Neural crest cell (in vitro differentiated cells): ENCODE measurements around the gene SYTL5. TPM values are rescaled to one million over a fixed set of nuclear protein-coding genes. Genes with fewer than 3 reads are reported as not detected.

Experiments
- DNase-seq: peaks from one replicate; pipeline ENCODE4 v3.0.0; 2021; ENCODE audit warnings: low read depth, mixed read lengths, low spot score
- H3K27ac Mint-ChIP-seq: one replicate; pipeline ENCODE4 v1.8.0; 2021; ENCODE audit warnings: mild to moderate bottlenecking, mixed read lengths; ENCODE audit not compliant: unreplicated experiment
- H3K27me3 Mint-ChIP-seq: 2 replicates; pipeline ENCODE4 v1.8.0; 2021; ENCODE audit warnings: low read depth, mild to moderate bottlenecking, mixed read lengths
- H3K36me3 Mint-ChIP-seq: 2 replicates; pipeline ENCODE4 v1.8.0; 2021; ENCODE audit warnings: low read depth, mild to moderate bottlenecking, mixed read lengths
- H3K4me1 Mint-ChIP-seq: 2 replicates; pipeline ENCODE4 v1.8.0; 2021; ENCODE audit warnings: mixed read lengths
- H3K4me3 Mint-ChIP-seq: one replicate; pipeline ENCODE4 v1.8.0; 2021; ENCODE audit warnings: mild to moderate bottlenecking, mixed read lengths
- H3K9me3 Mint-ChIP-seq: 2 replicates; pipeline ENCODE4 v1.8.0; 2021; ENCODE audit warnings: mixed read lengths
- total RNA-seq: library from RNA; stranded (reverse); gene quantifications from 2 replicates; pipeline ENCODE4 v1.2.1, GENCODE V29; 2021
- TF ChIP-seq, protein P1 (sequence below): fragments of 200-600 bp; sonication (generic); conservative IDR thresholded peaks from 2 replicates; pipeline ENCODE4 v1.5.0; 2021; ENCODE audit warnings: antibody characterized with exemption, mild to moderate bottlenecking

Gene SYTL5
- total RNA-seq, 1 donor from 2014 or later = 0.05 TPM

DNA sequence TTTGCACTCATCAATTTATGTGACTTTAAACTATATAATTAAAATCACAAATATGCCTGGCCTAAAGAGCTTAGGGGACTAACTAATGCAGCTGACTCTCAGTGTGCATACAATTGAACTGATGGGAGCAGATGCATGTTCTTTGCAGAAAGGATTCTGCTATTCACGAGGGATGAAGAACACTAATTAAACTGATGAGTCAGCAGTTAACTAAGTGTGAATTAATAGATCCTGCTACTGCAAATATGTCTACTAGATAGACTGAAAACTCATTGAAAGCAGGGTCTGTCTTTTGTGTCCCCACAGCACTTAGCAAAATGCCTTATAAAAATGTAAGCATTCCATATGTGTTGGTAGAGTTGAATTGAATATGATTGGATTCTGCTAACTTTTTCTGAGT, 110.4 kb downstream of the SYTL5 start:
- no peaks in the 10 kb centered on the region for H3K27me3 Mint-ChIP-seq
- no peak overlapping the region for H3K4me3 Mint-ChIP-seq
- no peaks in the 10 kb centered on the region for H3K4me1 Mint-ChIP-seq
- H3K36me3 Mint-ChIP-seq = no peaks in the 10 kb centered on the region
- TF ChIP-seq, protein P1, sequence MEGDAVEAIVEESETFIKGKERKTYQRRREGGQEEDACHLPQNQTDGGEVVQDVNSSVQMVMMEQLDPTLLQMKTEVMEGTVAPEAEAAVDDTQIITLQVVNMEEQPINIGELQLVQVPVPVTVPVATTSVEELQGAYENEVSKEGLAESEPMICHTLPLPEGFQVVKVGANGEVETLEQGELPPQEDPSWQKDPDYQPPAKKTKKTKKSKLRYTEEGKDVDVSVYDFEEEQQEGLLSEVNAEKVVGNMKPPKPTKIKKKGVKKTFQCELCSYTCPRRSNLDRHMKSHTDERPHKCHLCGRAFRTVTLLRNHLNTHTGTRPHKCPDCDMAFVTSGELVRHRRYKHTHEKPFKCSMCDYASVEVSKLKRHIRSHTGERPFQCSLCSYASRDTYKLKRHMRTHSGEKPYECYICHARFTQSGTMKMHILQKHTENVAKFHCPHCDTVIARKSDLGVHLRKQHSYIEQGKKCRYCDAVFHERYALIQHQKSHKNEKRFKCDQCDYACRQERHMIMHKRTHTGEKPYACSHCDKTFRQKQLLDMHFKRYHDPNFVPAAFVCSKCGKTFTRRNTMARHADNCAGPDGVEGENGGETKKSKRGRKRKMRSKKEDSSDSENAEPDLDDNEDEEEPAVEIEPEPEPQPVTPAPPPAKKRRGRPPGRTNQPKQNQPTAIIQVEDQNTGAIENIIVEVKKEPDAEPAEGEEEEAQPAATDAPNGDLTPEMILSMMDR = no peak
- no peak for DNase-seq
- H3K9me3 Mint-ChIP-seq = peaks cover 11% of the 10 kb centered on the region
- no peak overlapping the region for H3K27ac Mint-ChIP-seq

DNA sequence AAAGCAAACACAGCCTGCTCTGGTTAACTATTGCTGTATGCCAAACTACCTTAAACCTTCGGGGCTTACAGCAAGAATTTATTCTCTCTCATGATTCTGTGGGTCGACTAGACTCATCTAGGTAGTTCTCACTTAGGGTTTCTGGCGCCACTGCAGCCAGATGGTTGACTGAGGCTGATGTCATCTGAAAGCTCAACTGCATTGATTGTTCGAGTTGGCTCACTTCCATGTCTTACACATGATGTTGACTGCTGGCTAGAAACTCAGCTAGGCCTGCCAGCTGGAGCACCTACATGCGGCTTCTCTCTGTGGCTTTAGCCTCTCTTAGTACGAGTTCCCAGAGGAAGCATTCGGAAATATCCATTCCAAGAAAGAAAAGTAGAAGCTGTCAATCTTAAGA, 111.1 kb downstream of the SYTL5 start:
- Mint-ChIP-seq H3K36me3 (no peaks in the 10 kb centered on the region), H3K9me3 (peaks cover 11% of the 10 kb centered on the region), H3K27ac (no peak overlapping the region), H3K4me1 (no peaks in the 10 kb centered on the region), H3K27me3 (no peaks in the 10 kb centered on the region), H3K4me3 (no peak overlapping the region)
- no peak for DNase-seq
- TF ChIP-seq, protein P1 = no peak

GRCh38 chrX:38124000-38124399, 117.6 kb downstream of the SYTL5 start:
- Mint-ChIP-seq H3K27me3 (no peaks in the 10 kb centered on the region), H3K9me3 (no peaks in the 10 kb centered on the region)
- TF ChIP-seq, protein P1 = no peak

DNA sequence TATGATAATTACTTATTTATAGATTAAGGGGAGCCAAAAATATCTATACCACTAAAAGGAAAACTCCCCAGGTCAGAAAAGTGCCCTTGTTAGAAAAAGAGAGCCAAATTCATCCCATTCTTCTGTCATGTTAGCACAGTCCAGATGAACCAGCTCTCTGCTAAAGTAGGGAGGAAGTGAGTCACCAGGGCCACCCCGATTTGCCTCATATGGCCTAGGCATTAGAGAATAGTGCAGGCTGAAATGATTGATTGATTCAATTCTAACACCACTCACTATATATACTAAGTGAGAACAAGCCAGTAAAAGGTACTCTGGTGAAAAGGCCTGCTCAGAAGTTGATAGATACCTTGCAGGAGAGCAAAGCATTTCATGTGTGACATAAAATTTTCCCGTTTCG, 119.8 kb downstream of the SYTL5 start:
- TF ChIP-seq, protein P1 = no peak
- Mint-ChIP-seq H3K4me1 (no peaks in the 10 kb centered on the region), H3K9me3 (peaks cover 4% of the 10 kb centered on the region), H3K27ac (no peak overlapping the region), H3K36me3 (no peaks in the 10 kb centered on the region), H3K27me3 (no peaks in the 10 kb centered on the region), H3K4me3 (no peak overlapping the region)
- no peak for DNase-seq

More at GRCh38 chrX:38124000-38124399, 117.6 kb downstream of the SYTL5 start:
- H3K4me1 Mint-ChIP-seq = no peaks in the 10 kb centered on the region
- no peaks in the 10 kb centered on the region for H3K36me3 Mint-ChIP-seq
- H3K27ac Mint-ChIP-seq = no peak overlapping the region
- H3K4me3 Mint-ChIP-seq = no peak overlapping the region
- no peak for DNase-seq

DNA sequence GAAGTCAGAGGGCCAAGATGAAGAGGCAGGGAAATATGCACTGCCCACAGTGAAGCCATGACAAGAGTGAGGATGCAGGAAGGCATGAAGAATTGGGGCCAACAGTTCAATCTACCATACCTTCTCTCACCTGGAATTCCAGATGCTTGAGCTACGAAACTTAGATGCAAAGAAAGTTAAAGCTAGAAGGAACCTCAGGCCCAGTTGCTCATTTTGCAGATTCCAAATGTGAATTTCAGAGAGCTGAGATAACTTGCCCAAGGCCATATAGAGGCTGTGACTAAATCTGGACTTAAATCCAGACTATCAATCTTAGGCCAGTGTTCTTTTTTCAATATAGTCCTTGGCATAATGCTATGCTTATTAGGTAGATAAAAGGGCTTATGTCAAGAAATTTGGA, 121.6 kb downstream of the SYTL5 start:
- no peaks in the 10 kb centered on the region for H3K27me3 Mint-ChIP-seq
- TF ChIP-seq, protein P1 = no peak
- no peak overlapping the region for H3K4me3 Mint-ChIP-seq
- no peaks in the 10 kb centered on the region for H3K4me1 Mint-ChIP-seq
- H3K36me3 Mint-ChIP-seq = no peaks in the 10 kb centered on the region
- H3K27ac Mint-ChIP-seq = no peak overlapping the region
- peaks cover 4% of the 10 kb centered on the region for H3K9me3 Mint-ChIP-seq
- DNase-seq = no peak

- H3K27ac Mint-ChIP-seq = no peak overlapping the region
- H3K4me1 Mint-ChIP-seq = no peaks in the 10 kb centered on the region
- H3K9me3 Mint-ChIP-seq = peaks cover 4% of the 10 kb centered on the region
- H3K4me3 Mint-ChIP-seq = no peak overlapping the region
- DNase-seq = no peak
- TF ChIP-seq, protein P1 = no peak
- no peaks in the 10 kb centered on the region for H3K27me3 Mint-ChIP-seq
- H3K36me3 Mint-ChIP-seq = no peaks in the 10 kb centered on the region
Observed at GRCh38 chrX:38129366-38129765, 123.0 kb downstream of the SYTL5 start.
